IPS-20b (cell line): ENCODE results near the gene RHBDD1.

Experiments used
- H3K27ac ChIP-seq: one replicate; pipeline ENCODE4 v1.5.1; 2013; ENCODE audit warnings: low read length
- H3K27me3 ChIP-seq: 2 replicates; pipeline ENCODE4 v1.6.1; 2013; ENCODE audit warnings: mild to moderate bottlenecking, low read length, inconsistent platforms; ENCODE audit not compliant: insufficient read depth
- H3K36me3 ChIP-seq: 2 replicates; pipeline ENCODE4 v1.6.1; 2013; ENCODE audit warnings: low read depth, mild to moderate bottlenecking, inconsistent platforms, low read length, moderate library complexity; ENCODE audit not compliant: insufficient read depth
- H3K4me1 ChIP-seq: 2 replicates; pipeline ENCODE4 v1.6.1; 2013; ENCODE audit warnings: mild to moderate bottlenecking, control low read depth, inconsistent platforms, low read length, moderate library complexity; ENCODE audit not compliant: insufficient read depth
- H3K4me3 ChIP-seq: 2 replicates; pipeline ENCODE4 v1.5.1; 2013; ENCODE audit warnings: mild to moderate bottlenecking, low read length, inconsistent platforms
- H3K9ac ChIP-seq: 2 replicates; pipeline ENCODE4 v1.6.1; 2013; ENCODE audit warnings: low read depth, mild to moderate bottlenecking, inconsistent platforms, low read length, moderate library complexity
- H3K9me3 ChIP-seq: 2 replicates; pipeline ENCODE4 v1.6.1; 2013; ENCODE audit warnings: mild to moderate bottlenecking, low read depth, low read length, inconsistent platforms; ENCODE audit not compliant: insufficient read depth

The RHBDD1 gene

DNA sequence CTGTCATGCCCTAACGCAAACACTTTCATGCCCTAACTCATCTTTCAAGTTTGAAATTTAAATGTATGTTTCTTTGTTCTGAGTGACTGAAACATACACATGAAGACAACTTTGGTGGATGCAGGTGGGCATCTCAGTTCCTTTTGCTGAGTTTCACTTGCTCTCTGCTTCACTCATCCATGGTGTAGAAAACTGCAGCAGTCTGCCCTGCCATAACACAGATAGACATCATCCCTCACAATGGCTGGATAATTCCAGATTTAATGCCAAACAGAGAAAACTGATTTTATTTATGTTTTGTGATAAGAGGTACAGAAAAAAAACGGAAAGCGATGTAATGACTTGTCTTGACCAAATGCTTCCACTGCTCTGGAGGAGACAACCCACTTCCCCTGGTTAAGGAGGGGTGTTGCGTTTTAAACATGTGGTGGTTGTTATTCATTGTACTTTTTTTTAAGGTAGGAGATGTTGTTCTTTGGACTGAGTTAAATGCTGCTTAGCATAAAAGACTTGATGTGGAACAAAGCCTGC, 70.4 kb downstream of the RHBDD1 start:
- Histone ChIP-seq H3K9me3 (no peaks in the 10 kb centered on the region), H3K9ac (no peak overlapping the region), H3K27ac (no peak overlapping the region), H3K27me3 (no peaks in the 10 kb centered on the region), H3K4me1 (no peaks in the 10 kb centered on the region), H3K4me3 (no peak overlapping the region), H3K36me3 (no peaks in the 10 kb centered on the region)

DNA sequence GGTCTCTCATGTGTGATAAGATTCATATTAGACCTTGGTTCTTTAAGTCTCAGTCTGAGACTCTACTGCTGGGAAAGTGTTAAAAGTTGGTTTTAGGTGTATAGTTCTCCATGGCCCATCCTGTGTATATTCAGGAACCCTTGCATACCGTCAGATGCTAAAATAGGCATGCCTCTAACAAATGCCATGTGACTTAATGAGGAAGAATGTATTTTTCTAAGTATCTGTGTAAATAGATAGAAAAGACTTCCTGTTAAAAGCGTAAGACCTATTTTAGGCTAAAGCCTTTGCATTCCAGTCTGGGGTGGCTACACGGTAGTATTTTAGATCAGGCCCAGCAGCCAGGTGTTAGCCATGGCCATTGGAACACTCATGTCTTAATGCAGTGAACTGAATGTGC, 73.3 kb downstream of the RHBDD1 start:
- H3K4me3 ChIP-seq, result no peak overlapping the region
- H3K9ac ChIP-seq, result no peak overlapping the region
- H3K27ac ChIP-seq, result no peak overlapping the region
- no peaks in the 10 kb centered on the region for H3K36me3 ChIP-seq
- no peaks in the 10 kb centered on the region for H3K4me1 ChIP-seq
- H3K27me3 ChIP-seq, result no peaks in the 10 kb centered on the region
- H3K9me3 ChIP-seq, result no peaks in the 10 kb centered on the region

DNA sequence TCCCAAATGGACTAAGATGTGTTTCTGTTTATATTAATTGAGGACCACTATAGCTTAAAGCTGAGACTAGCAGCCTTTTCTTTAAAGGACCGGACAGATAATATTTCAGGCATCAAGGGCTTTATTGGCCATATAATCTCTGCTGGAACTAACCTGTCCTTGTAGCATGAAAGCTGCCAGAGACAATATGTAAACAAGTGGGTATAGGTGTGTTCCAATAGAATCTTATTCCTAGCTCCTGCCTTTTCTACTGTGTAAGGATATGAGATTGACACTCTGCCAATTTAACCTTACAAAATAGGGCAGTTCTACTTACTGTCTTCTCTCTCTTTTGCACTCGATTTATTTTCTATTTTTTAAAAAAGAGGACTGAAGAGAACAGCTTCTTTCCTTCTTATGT, 74.0 kb downstream of the RHBDD1 start:
- Histone ChIP-seq H3K36me3 (no peaks in the 10 kb centered on the region), H3K9me3 (no peaks in the 10 kb centered on the region), H3K9ac (no peak overlapping the region), H3K27me3 (no peaks in the 10 kb centered on the region), H3K4me3 (no peak overlapping the region), H3K4me1 (no peaks in the 10 kb centered on the region), H3K27ac (no peak overlapping the region)

- Histone ChIP-seq H3K27me3 (no peaks in the 10 kb centered on the region), H3K4me1 (no peaks in the 10 kb centered on the region), H3K36me3 (no peaks in the 10 kb centered on the region), H3K27ac (no peak overlapping the region), H3K9ac (no peak overlapping the region), H3K9me3 (no peaks in the 10 kb centered on the region), H3K4me3 (no peak overlapping the region)
These were observed 74.5 kb downstream of the RHBDD1 start for GRCh38 chr2:226910384-226910783.

DNA sequence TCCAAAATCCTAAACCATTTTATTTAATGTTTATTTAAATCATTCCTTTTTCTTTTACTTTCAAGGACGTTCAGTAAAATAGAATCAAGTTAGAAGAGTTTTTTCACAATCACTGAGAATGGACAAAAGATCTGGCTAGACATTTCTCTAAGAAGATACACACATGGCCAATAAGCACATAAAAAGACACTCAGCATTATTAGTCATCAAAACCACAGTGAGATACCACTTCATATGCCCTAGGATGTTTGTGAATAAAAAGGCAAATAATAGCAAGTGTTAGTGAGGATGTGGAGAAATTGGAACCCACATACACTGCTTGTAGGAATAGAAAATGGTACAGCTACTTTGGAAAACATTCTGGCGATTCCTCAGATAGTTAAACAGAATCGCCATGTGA, 76.1 kb downstream of the RHBDD1 start:
- Histone ChIP-seq H3K9me3 (no peaks in the 10 kb centered on the region), H3K9ac (no peak overlapping the region), H3K36me3 (no peaks in the 10 kb centered on the region), H3K27me3 (no peaks in the 10 kb centered on the region), H3K4me1 (no peaks in the 10 kb centered on the region), H3K4me3 (no peak overlapping the region), H3K27ac (no peak overlapping the region)

DNA sequence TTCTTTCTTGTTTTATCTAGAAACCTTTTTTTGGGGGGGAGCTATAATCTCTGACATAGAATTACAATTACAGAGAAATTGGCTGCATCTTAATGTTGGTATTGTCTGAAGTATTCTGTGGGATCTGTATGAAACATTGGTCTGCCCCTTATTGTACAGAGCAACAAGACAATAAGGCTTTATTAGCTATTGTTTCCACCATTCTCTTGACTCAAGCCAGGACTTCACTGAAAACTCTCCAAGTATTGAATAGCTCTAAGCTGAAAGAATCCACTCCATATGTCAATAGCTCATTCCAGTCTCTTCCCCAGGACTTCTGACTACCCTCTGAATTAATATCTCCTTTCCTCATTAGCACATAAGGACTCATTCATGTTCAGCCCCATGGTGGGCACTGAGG, 77.8 kb downstream of the RHBDD1 start:
- Histone ChIP-seq H3K36me3 (no peaks in the 10 kb centered on the region), H3K4me1 (no peaks in the 10 kb centered on the region), H3K4me3 (no peak overlapping the region), H3K27me3 (no peaks in the 10 kb centered on the region), H3K27ac (no peak overlapping the region), H3K9me3 (no peaks in the 10 kb centered on the region), H3K9ac (no peak overlapping the region)

- no peaks in the 10 kb centered on the region for H3K4me1 ChIP-seq
- H3K36me3 ChIP-seq, result no peaks in the 10 kb centered on the region
- no peak overlapping the region for H3K4me3 ChIP-seq
- H3K27me3 ChIP-seq, result no peaks in the 10 kb centered on the region
- no peaks in the 10 kb centered on the region for H3K9me3 ChIP-seq
- no peak overlapping the region for H3K9ac ChIP-seq
- H3K27ac ChIP-seq, result no peak overlapping the region
These were observed 80.0 kb downstream of the RHBDD1 start for GRCh38 chr2:226915846-226916360.

DNA sequence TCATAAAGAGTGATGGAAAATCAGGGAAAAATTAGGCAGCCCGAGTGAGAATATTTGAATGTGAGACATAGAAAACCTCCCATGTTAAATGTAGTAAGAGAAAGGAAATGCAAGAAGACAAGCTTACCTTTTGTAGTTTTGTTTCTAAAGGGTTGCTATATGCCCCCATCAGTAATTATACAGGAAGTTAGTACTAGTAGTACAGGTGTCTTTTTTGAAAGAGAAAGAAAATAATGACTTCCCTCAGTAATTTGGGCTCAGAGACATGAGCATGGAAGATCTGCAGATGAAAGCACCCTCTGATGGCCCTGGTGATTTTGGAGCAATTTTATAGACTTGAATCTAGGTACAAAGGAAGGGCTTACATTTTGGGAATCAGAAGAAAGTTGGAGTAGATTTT, 80.8 kb downstream of the RHBDD1 start:
- H3K27ac ChIP-seq, result no peak overlapping the region
- no peaks in the 10 kb centered on the region for H3K36me3 ChIP-seq
- no peaks in the 10 kb centered on the region for H3K9me3 ChIP-seq
- no peaks in the 10 kb centered on the region for H3K27me3 ChIP-seq
- H3K4me1 ChIP-seq, result no peaks in the 10 kb centered on the region
- H3K9ac ChIP-seq, result no peak overlapping the region
- H3K4me3 ChIP-seq, result no peak overlapping the region

DNA sequence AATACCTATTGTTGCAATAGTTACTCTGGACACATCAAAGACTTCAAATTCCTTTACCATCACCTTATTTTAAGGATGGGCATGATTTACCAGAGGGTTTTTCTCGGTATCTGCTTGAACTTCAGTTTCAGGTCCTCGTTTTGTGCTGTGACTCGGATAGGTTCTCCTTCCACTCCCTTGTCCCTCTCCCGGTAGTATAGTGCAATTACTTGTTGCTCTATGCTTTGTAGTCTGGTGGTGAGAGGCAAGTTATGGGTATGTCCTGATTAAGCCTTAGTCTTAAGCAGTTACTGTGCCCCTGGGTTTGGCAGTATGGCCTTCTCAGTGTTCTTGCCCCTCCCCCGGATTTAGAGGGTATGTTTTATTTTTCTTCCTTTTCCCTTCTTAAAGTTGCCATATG, 96.6 kb downstream of the RHBDD1 start:
- Histone ChIP-seq H3K9ac (no peak overlapping the region), H3K36me3 (no peaks in the 10 kb centered on the region), H3K9me3 (no peaks in the 10 kb centered on the region), H3K27me3 (no peaks in the 10 kb centered on the region), H3K27ac (no peak overlapping the region), H3K4me1 (peaks cover 2% of the 10 kb centered on the region; the same call in 1 of the 2 replicates), H3K4me3 (no peak overlapping the region)

GRCh38 chr2:226934546-226935201, 98.8 kb downstream of the RHBDD1 start:
- H3K4me1 ChIP-seq, result peaks cover 5% of the 10 kb centered on the region; the same call in 1 of the 2 replicates
- H3K4me3 ChIP-seq, result no peak overlapping the region
- no peaks in the 10 kb centered on the region for H3K9me3 ChIP-seq
- H3K36me3 ChIP-seq, result no peaks in the 10 kb centered on the region
- H3K27me3 ChIP-seq, result no peaks in the 10 kb centered on the region
- no peak overlapping the region for H3K9ac ChIP-seq
- H3K27ac ChIP-seq, result no peak overlapping the region

GRCh38 chr2:226943862-226944620, 108.2 kb downstream of the RHBDD1 start:
- Histone ChIP-seq H3K4me1 (no peaks in the 10 kb centered on the region), H3K36me3 (no peaks in the 10 kb centered on the region), H3K9ac (no peak overlapping the region), H3K27ac (no peak overlapping the region), H3K27me3 (no peaks in the 10 kb centered on the region), H3K9me3 (no peaks in the 10 kb centered on the region), H3K4me3 (no peak overlapping the region)

- H3K27ac ChIP-seq, result no peak overlapping the region
- H3K27me3 ChIP-seq, result no peaks in the 10 kb centered on the region
- H3K4me1 ChIP-seq, result no peaks in the 10 kb centered on the region
- H3K36me3 ChIP-seq, result no peaks in the 10 kb centered on the region
- peaks cover 2% of the 10 kb centered on the region; the same call in 1 of the 2 replicates for H3K9me3 ChIP-seq
- no peak overlapping the region for H3K4me3 ChIP-seq
- H3K9ac ChIP-seq, result no peak overlapping the region
These were observed 117.4 kb downstream of the RHBDD1 start for GRCh38 chr2:226953206-226953605.
